ENCODE data around the gene HOXC10.

HOXC10 gene

GRCh38 chr12:54004063-54004840, 19.3 kb downstream of the HOXC10 start:
- no peak for DNase-seq

- DNase-seq = no peak
Measured at GRCh38 chr12:54004841-54005530, 20.0 kb downstream of the HOXC10 start.

- DNase-seq = no peak
Measured at GRCh38 chr12:54005531-54005852, 20.5 kb downstream of the HOXC10 start.

GRCh38 chr12:54005853-54006558, 21.1 kb downstream of the HOXC10 start:
- DNase-seq = peak; percentile 87

GRCh38 chr12:54006559-54007220, 21.7 kb downstream of the HOXC10 start:
- DNase-seq = no peak

GRCh38 chr12:54007538-54008259, 22.8 kb downstream of the HOXC10 start:
- no peak for DNase-seq

- DNase-seq = no peak
Measured at GRCh38 chr12:54008260-54008552, 23.3 kb downstream of the HOXC10 start.

GRCh38 chr12:54009171-54010052, 24.5 kb downstream of the HOXC10 start:
- peak; percentile 41 for DNase-seq

GRCh38 chr12:54010053-54010971, 25.4 kb downstream of the HOXC10 start:
- DNase-seq = no peak

GRCh38 chr12:54010972-54011664, 26.2 kb downstream of the HOXC10 start:
- DNase-seq = no peak

- no peak for DNase-seq
Measured at GRCh38 chr12:54011665-54012532, 27.0 kb downstream of the HOXC10 start.

- no peak for DNase-seq
Measured at GRCh38 chr12:54012631-54013409, 27.9 kb downstream of the HOXC10 start.

GRCh38 chr12:54014377-54015017, 29.6 kb downstream of the HOXC10 start:
- no peak for DNase-seq

- DNase-seq = no peak
Measured at GRCh38 chr12:54015018-54015931, 30.3 kb downstream of the HOXC10 start.

GRCh38 chr12:54016051-54016450, 31.1 kb downstream of the HOXC10 start:
- no peak for DNase-seq

- no peak for DNase-seq
Measured at GRCh38 chr12:54016478-54016964, 31.6 kb downstream of the HOXC10 start.
